Ovary (tissue), 3 donors: ENCODE measurements around the gene MAP2K5.

Experiments
- EP300 ChIP-seq: sonication (generic); formaldehyde crosslinking; IDR thresholded peaks from one replicate; pipeline ENCODE4 v1.6.1; 2017; ENCODE audit warnings: antibody characterized with exemption
- POLR2A ChIP-seq: fragments of 450-650 bp; IDR thresholded peaks from one replicate; pipeline ENCODE4 v1.6.1; 2017; ENCODE audit warnings: antibody characterized with exemption, mild to moderate bottlenecking, moderate library complexity
- TF ChIP-seq, protein P1 (sequence below), 3 donors: fragments of 450-650 bp in 2 of 3; fragments of 200-600 bp in 1 of 3; IDR thresholded peaks; one replicate each; pipeline versions ENCODE4 v1.5.1 to v1.8.0; 2016 to 2022; ENCODE audit warnings: antibody characterized with exemption in 3 of 3, mild to moderate bottlenecking in 1 of 3
- donor health status: DM: no; HTN: no; CAD: no.

DNA sequence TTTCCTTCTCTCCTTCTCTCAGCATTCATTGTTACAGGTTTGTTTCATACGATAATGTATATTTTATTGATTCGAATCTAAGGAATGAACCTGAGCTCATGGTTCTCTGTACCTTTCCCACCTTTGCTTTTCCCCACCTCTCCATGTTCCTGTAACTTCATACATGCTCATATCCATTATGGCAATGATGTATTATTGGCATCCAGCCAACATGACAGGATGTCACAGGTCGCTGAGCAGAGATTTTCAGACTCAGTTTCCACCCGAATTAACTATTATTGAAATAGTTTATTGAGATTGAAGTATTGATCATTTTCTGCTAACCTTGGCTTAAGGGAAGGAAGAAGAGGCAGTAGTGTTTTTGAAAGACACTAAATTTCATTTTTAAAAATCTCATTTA is 64.8 kb downstream of the MAP2K5 start:
- TF ChIP-seq, protein P1, sequence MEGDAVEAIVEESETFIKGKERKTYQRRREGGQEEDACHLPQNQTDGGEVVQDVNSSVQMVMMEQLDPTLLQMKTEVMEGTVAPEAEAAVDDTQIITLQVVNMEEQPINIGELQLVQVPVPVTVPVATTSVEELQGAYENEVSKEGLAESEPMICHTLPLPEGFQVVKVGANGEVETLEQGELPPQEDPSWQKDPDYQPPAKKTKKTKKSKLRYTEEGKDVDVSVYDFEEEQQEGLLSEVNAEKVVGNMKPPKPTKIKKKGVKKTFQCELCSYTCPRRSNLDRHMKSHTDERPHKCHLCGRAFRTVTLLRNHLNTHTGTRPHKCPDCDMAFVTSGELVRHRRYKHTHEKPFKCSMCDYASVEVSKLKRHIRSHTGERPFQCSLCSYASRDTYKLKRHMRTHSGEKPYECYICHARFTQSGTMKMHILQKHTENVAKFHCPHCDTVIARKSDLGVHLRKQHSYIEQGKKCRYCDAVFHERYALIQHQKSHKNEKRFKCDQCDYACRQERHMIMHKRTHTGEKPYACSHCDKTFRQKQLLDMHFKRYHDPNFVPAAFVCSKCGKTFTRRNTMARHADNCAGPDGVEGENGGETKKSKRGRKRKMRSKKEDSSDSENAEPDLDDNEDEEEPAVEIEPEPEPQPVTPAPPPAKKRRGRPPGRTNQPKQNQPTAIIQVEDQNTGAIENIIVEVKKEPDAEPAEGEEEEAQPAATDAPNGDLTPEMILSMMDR (IDR thresholded peaks at IDR 0.05) = no peak
- no peak for TF ChIP-seq POLR2A
- no peak for TF ChIP-seq EP300
